Dedifferentiated amniotic fluid mesenchymal stem cell (primary cell): ENCODE measurements around the gene CALML6.

ENCODE experiments used
- DNase-seq: peaks from one replicate; pipeline ENCODE4 v3.0.0-alpha.2; 2016; ENCODE audit errors: extremely low spot score

The CALML6 gene

GRCh38 chr1:1911350-1912041 lies 3.6 kb upstream of the CALML6 start:
- DNase-seq, result no peak

GRCh38 chr1:1914101-1914970 lies 724 bp upstream of the CALML6 start:
- no peak for DNase-seq

- no peak for DNase-seq
Measured at GRCh38 chr1:1915911-1916840, 1.1 kb downstream of the CALML6 start.

- no peak for DNase-seq
Measured at GRCh38 chr1:1916851-1917251, 1.8 kb downstream of the CALML6 start.

GRCh38 chr1:1917304-1917976 lies 2.4 kb downstream of the CALML6 start:
- DNase-seq, result no peak

- DNase-seq, result no peak
Measured at GRCh38 chr1:1917995-1918900, 3.2 kb downstream of the CALML6 start.

GRCh38 chr1:1918901-1919303 lies 3.8 kb downstream of the CALML6 start, which contains the start of gene TMEM52:
TMEM52 (minus strand) TSS chr1:1919279; CDS start chr1:1919265, 14 bp downstream.
- DNase-seq, result no peak

- DNase-seq, result peak; percentile 85
Measured at GRCh38 chr1:1919304-1920056, 4.4 kb downstream of the CALML6 start.

GRCh38 chr1:1920057-1920607 lies 5.1 kb downstream of the CALML6 start:
- no peak for DNase-seq

- no peak for DNase-seq
Measured at GRCh38 chr1:1920608-1921458, 5.8 kb downstream of the CALML6 start.

GRCh38 chr1:1921459-1921862 lies 6.4 kb downstream of the CALML6 start:
- no peak for DNase-seq

- no peak for DNase-seq
Measured at GRCh38 chr1:1921901-1922701, 7.0 kb downstream of the CALML6 start.

GRCh38 chr1:1922702-1922955 lies 7.6 kb downstream of the CALML6 start:
- no peak for DNase-seq

GRCh38 chr1:1922956-1923833 lies 8.1 kb downstream of the CALML6 start:
- no peak for DNase-seq

- DNase-seq, result no peak
Measured at GRCh38 chr1:1924386-1924785, 9.3 kb downstream of the CALML6 start.

- DNase-seq, result no peak
Measured at GRCh38 chr1:1924849-1925248, 9.8 kb downstream of the CALML6 start.
